Measurements from ENCODE around the gene SLC6A3.

- TF ChIP-seq ZNF274 (IDR thresholded peaks at IDR 0.05; ENCODE audit: low read depth, low read length), result no peak
- TF ChIP-seq YY1 (IDR thresholded peaks at IDR 0.05; ENCODE audit: insufficient read depth, insufficient read length), result no peak
- no peak for TF ChIP-seq SUZ12 (IDR thresholded peaks at IDR 0.05; ENCODE audit: extremely low read depth, insufficient read depth, insufficient read length)
Observed at GRCh38 chr5:1465966-1466471, 20.8 kb upstream of the SLC6A3 start.
